HL-60 (cell line): Measurements from ENCODE around the gene TDRD9.

Experiments
- CTCF ChIP-seq: IDR thresholded peaks from one replicate; pipeline ENCODE4 v1.5.1; 2011; ENCODE audit warnings: low read length, control low read depth, inconsistent platforms; ENCODE audit not compliant: insufficient read depth
- GABPA ChIP-seq: IDR thresholded peaks from 2 replicates; pipeline ENCODE4 v1.6.1; 2012; ENCODE audit warnings: low read depth
- POLR2AphosphoS5 ChIP-seq: IDR thresholded peaks from 2 replicates; pipeline ENCODE4 v1.6.1; 2012; ENCODE audit warnings: low read depth
- REST ChIP-seq: IDR thresholded peaks from 2 replicates; pipeline ENCODE4 v1.6.1; 2012; ENCODE audit warnings: low read depth; ENCODE audit not compliant: insufficient replicate concordance
- SPI1 ChIP-seq: IDR thresholded peaks from 2 replicates; pipeline ENCODE4 v1.6.1; 2012; ENCODE audit warnings: low read depth, mild to moderate bottlenecking, borderline replicate concordance

- no peak for TF ChIP-seq POLR2AphosphoS5
- no peak for TF ChIP-seq CTCF
- no peak for TF ChIP-seq SPI1
- TF ChIP-seq REST: no peak
- TF ChIP-seq GABPA: no peak
Measured at GRCh38 chr14:104082807-104083206, 154.6 kb downstream of the TDRD9 start.
